GM13977 (cell line): ENCODE results near the gene PFKFB2.

Experiments
- DNase-seq: peaks from one replicate; pipeline ENCODE4 v3.0.0; 2012; ENCODE audit warnings: low spot score
- CTCF ChIP-seq: IDR thresholded peaks from 2 replicates; pipeline ENCODE4 v1.5.1; 2012; ENCODE audit warnings: mild to moderate bottlenecking, control low read depth; ENCODE audit not compliant: insufficient read depth; ENCODE audit errors: extremely low read depth, missing control alignments
- in situ Hi-C: fragments of 300-500 bp; cut with MboI; formaldehyde crosslinking; loops from one replicate; pipeline ENCODE4 v1.12.0; 2022; ENCODE audit warnings: low sequenced_read_pairs, low pct_unique_long_range_greater_than_20kb, mixed read lengths, inconsistent platforms; ENCODE audit not compliant: unreplicated experiment

The PFKFB2 gene

GRCh38 chr1:207129053-207129452, 76.0 kb downstream of the PFKFB2 start:
- TF ChIP-seq CTCF, result no peak
- in situ Hi-C loops, result no loop called here
- DNase-seq, result no peak
